ENCODE results near the gene RNF152.

Gene RNF152
- total RNA-seq = 0 to 0.40 (median 0.13) reads per million in 18 experiments

- DNase-seq = no peak
Measured at GRCh38 chr18:61892683-61893308, at the start of gene RNF152. RNF152 (minus strand) TSS chr18:61893007; CDS start chr18:61816463, 76,544 bp downstream.

DNA sequence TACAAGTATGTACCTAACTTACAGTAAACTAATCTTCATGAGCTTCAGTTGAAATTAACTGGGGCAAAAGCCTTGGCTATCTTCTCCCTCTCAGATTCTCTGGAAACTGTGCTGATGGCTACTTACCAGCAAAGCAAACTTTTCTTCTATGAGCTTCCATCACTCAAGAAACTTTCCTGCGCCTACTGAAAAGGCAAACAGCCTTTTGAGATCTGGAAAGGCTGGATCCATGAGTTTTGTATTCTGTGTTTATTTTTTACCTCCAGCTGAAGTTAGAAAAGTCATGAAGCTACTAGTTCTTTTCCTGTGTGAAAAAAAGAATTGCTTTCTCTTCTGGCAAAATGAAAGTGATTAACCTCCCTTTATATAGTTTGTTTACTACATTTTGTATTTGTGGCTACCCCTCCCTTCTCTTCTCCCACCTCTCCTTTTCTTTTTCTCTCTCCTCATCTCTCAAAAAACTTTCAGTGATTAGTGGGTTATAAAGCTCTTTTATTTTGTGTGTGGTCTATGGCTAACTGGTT is 49.2 kb upstream of the RNF152 start:
- DNase-seq = no peak

DNA sequence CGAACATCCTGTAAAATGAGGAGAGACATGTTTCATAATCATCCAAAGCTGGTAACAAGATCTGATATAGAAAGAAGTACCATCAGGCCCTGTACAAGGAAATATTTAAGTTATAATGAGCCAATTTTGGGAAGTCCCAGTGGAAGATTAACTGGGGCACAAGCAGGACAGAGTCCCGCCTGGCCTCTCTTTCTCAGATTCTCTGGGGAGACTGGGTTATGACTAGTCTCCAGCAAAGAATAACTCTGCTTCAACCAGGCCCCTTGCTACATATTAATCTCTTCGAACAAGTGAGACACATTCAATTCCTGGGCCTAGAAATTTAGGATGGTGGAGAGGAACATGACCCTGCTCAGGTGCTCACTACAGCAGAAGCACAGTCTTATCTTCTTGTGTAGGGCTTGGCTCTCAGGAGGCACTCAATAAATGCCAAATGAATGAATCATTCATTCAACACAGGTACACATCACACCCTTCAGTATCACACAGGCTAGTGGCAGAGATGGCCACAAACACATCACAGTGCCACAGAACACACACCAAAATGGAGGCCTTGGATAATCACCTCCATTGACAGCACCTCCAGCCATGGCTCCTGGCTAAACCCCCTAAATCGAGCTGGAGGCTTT is 46.4 kb upstream of the RNF152 start:
- DNase-seq = no peak

DNA sequence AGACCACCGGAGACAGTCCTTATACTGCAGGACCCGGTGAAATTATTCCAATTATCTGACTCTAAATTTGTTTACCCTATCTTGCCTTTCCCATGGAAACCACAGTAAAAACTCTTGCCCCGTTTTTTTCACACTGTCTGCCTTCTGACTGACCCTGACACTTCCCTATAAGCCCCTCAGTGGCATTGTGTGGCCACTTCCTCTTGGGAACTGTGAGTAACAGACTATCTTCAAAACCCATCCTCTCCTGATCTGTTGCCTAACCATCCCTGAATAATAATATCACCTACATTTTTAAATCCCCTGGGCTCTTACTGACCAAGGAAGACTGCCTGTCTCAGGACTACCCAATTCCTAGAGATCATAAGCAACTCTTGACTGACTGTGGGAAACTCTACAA is 42.6 kb upstream of the RNF152 start:
- peak; percentile 34 to 43 for DNase-seq

- no peak for DNase-seq
Measured at GRCh38 chr18:61931654-61932379, 39.0 kb upstream of the RNF152 start.

GRCh38 chr18:61929881-61930640 is 37.3 kb upstream of the RNF152 start:
- DNase-seq = no peak

DNA sequence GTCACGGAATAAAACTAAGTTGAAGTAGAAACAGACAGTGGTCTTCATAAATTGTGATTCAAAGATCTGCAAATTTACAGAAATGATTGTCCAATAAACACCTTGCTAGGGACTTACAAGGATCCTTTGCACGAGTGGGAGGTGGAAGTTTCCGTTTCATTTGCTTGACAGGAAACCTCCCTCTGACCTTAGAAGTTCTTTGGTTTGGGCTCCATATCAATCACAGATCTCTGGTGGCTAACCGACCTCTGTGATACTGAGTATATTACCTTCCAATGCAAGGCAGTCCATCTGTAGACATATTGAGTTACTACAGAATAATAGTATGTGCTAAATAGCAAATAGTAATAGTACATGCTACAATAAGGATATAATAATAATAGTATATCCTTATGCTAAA is 33.7 kb upstream of the RNF152 start:
- DNase-seq = no peak

- DNase-seq = no peak
Measured at GRCh38 chr18:61924550-61924949, 31.7 kb upstream of the RNF152 start.

DNA sequence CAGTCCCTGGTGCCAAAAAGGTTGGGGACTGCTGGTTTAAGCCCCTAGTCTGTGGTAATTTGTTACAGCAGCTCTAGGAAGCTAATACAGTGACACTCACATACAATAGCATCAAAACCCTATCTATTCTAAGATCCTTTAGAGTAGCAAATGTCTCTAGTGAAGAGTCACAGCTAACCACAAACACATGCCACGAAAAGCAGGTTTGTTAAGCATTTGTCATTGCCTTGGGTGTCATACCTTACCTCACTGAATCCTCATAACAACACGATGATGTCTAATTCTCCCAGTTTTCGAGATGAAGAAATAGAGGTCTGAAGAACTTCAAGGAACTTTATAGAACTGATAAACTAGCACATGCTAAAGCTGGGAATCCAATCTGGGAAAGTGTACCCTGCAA is 29.6 kb upstream of the RNF152 start:
- no peak for DNase-seq

DNA sequence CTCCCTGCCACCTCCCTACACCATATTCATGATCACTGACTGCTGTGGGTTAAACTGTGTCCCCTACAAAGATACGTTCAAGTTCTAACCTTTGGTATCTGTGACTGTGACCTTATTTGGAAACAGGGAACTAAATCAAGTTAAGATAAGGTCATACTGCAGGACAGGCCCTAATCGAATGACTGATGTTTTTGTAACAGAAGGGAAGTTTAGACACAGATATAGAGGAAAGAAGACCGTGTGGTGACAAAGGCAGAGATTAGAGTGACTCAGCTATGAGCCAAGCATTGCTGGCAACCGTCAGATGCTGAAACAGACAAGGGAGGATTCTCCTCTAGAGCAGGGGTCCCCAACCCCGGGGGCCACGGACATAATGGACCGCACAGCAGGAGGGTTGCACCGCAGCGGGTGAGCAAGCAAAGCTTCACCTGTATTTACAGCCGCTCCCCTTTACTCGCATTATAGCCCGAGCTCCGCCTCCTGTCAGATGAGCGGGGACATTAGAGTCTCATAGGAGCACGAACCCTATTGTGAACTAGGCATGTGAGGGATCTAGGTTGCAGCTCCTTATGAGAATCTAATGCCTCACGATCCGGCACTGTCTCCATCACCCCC is 28.9 kb upstream of the RNF152 start:
- DNase-seq = no peak

DNA sequence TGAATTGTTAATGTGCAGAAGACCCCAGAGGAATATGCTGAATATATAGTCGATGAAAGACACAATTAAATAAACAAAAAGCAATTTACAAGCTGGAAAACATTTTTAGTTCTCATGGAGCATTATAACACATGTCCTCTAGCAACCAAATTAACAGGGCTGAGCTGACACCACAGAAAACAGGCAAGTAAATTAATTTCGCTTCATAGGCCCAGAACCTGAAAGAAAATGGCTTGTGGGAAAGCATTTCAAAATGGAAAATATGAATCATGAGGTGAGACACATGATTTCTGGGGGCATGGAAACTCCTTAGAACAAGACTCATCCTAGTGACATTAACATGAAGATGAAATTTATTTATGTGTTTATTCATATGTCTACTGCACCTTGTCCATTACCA is 25.0 kb upstream of the RNF152 start:
- no peak for DNase-seq

DNA sequence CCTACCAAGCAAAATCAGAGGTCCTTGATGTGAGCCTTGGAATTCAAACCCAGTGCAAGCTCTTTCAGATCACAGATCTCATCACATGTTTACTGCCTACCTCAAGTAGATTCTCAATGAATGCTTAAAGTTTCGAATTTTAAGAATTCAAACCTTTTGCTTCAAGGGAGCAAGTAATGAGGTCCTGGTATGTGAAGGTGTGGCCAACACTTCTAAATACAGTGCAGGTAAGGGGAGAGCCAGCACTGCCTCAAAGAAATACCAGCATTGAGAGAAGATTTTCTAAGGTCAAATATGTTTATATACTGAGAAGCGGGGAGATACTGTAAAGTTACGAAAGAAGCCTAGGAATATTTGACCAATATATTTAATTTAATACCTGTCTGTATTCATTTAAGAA is 19.7 kb upstream of the RNF152 start:
- no peak for DNase-seq

- DNase-seq = no peak
Measured at GRCh38 chr18:61910101-61910500, 17.3 kb upstream of the RNF152 start.

DNA sequence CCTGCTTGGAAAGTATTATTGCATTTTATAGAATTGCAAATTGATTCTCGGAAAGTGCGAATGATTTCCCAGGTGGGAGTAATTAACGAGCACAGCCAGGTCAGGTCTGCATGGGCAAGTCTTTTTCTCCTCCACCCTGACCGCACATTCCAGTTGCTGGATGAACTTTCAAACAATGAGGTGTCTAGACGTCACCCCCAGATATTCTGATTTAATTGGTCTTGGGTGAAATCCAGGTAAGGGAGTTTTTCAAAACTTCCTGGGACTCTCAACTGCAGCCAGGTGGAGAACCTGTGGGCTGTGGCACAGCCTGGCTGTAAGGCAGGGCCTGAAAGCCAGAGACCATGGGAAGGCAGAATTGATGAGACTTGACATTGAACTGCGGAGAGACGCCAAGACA is 15.9 kb upstream of the RNF152 start:
- DNase-seq = no peak

- DNase-seq = peak; percentile 36 to 56
Measured at GRCh38 chr18:61901323-61901986, 8.6 kb upstream of the RNF152 start.

GRCh38 chr18:61900504-61901281 is 7.9 kb upstream of the RNF152 start:
- no peak for DNase-seq

DNA sequence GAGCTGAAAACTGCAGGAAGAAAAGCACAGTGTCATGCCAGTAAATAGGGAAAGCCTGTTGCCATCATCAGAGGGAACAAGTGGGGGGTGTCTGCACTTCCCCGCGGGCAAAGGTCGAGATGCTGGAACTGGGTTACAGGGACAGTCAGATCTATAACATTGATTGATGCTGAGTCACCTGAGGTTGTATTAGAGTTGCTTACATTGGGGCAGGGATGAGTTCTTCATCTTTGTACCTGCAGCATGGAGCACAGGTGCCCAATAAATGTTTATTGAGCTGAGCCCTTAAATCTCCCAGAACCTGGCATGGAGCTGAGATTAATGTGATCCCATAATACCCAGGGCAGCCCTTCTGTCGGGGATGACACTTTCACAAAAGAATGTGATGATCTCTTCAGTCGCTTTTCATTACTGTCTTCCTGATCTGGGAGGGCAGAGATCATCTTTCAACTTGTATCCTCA is 5.9 kb upstream of the RNF152 start:
- DNase-seq = no peak

DNA sequence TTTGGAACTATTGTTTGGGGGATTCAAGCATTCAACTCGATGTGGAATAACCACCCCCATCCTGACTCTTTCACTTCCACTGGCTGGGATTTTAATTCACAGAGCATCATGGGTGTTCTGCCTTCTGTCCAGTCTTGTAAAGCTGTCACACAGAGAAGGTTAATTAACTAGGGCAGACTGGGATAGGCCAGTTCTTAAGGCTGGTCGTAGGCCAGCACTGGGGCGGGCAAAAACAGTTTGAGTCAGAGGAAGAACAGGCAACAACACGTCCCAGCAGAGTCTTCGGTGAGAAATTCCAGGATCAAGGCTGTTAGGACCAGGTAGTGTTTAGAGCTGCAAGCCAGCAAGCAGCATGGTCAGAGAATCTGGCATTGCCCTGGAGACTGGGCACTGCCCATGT is 4.0 kb upstream of the RNF152 start:
- DNase-seq = no peak

DNA sequence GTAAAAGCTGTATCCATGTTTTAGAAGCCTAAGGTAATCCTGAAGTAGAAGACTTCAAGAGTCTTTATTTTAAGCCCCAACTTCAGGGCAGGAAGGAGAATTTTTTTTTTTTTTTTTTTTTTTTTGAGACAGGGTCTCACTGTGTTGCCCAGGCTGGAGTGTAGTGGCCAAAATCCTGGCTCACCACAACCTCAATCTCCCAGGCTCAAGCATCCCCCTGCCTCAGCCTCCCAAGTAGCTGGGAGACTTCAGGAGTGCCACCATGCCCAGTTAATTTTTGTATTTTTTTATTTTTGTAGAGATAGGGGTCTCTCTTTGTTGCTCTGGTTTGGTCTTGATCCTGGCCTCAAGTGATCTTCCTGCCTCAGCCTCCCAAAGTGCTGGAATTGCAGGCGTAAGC is 3.3 kb upstream of the RNF152 start:
- no peak for DNase-seq

- DNase-seq = no peak
Measured at GRCh38 chr18:61894751-61895524, 2.1 kb upstream of the RNF152 start.

All from inflammatory macrophage (primary cell).